SK-N-SH (cell line): ENCODE measurements around the gene ATR. TPM values are rescaled to one million over a fixed set of nuclear protein-coding genes. Genes with fewer than 3 reads are reported as not detected.

ENCODE experiments used
- CTCF ChIA-PET: fragments of 300-600, 350-600 bp; formaldehyde crosslinking; extraction: SDS; loops from one replicate; lab custom pipeline; 2021; lab: Yijun Ruan, JAX
- POLR2A ChIA-PET: fragments of 350-600 bp; sonication (Branson Sonifier 250); formaldehyde crosslinking; extraction: SDS; loops from one replicate; lab custom pipeline; 2020; ENCODE audit warnings: antibody characterized with exemption, inconsistent platforms; lab: Yijun Ruan, JAX
- DNase-seq: peaks from one replicate; pipeline ENCODE4 v3.0.0; 2012
- H2AFZ ChIP-seq: fragments of 200-600 bp; sonication (generic); 2 replicates; pipeline ENCODE4 v1.8.1; 2016; ENCODE audit warnings: antibody characterized with exemption, mild to moderate bottlenecking, low read depth
- H3F3A ChIP-seq: fragments of 200-600 bp; sonication (generic); replicated peaks from 2 replicates; pipeline ENCODE3; 2016; ENCODE audit warnings: antibody characterized with exemption, mild to moderate bottlenecking; ENCODE audit not compliant: insufficient read depth
- H3K27ac ChIP-seq, 2 experiments: fragments of 200-500 bp in 1 of 2; fragments of 200-600 bp in 1 of 2; sonication (Bioruptor generic) in 1 of 2; sonication (generic), shearing (Covaris generic) in 1 of 2; 2 replicates each; pipeline versions ENCODE4 v1.5.1 to v1.6.1; 2014 to 2016; ENCODE audit warnings: low read depth in 2 of 2, inconsistent platforms in 1 of 2, low read length in 1 of 2, mild to moderate bottlenecking in 1 of 2, mixed read lengths in 1 of 2
- H3K27me3 ChIP-seq: fragments of 200-600 bp; sonication (generic), shearing (Covaris generic); 2 replicates; pipeline ENCODE4 v1.6.1; 2016; ENCODE audit warnings: mixed run types; ENCODE audit not compliant: insufficient read depth
- H3K36me3 ChIP-seq, 2 experiments: fragments of 200-500 bp in 1 of 2; fragments of 200-600 bp in 1 of 2; sonication (Bioruptor generic) in 1 of 2; sonication (generic) in 1 of 2; replicated peaks in 1 of 2; 2 replicates each; pipeline versions ENCODE3 to v1.5.1; 2014 to 2016; ENCODE audit warnings: low read length in 1 of 2, mild to moderate bottlenecking in 1 of 2; ENCODE audit not compliant: insufficient read depth in 2 of 2, control insufficient read depth in 1 of 2
- H3K4me1 ChIP-seq, 2 experiments: fragments of 200-500 bp in 1 of 2; fragments of 200-600 bp in 1 of 2; sonication (Bioruptor generic) in 1 of 2; sonication (generic), shearing (Covaris generic) in 1 of 2; 2 replicates each; pipeline versions ENCODE4 v1.5.1 to v1.6.1; 2014 to 2016; ENCODE audit warnings: low read depth in 1 of 2, low read length in 1 of 2, mixed run types in 1 of 2; ENCODE audit not compliant: insufficient read depth in 2 of 2, control insufficient read depth in 1 of 2
- H3K4me2 ChIP-seq: fragments of 200-600 bp; sonication (generic), shearing (Covaris generic); 2 replicates; pipeline ENCODE4 v1.6.1; 2017; ENCODE audit warnings: mixed run types
- H3K4me3 ChIP-seq, 2 experiments: fragments of 200-500 bp in 1 of 2; fragments of 200-600 bp in 1 of 2; sonication (Bioruptor generic) in 1 of 2; sonication (generic), shearing (Covaris generic) in 1 of 2; 2 replicates each; pipeline versions ENCODE4 v1.5.1 to v1.8.1; 2014 to 2016; ENCODE audit warnings: low read depth in 2 of 2, inconsistent platforms in 1 of 2, low read length in 1 of 2, mild to moderate bottlenecking in 1 of 2, mixed read lengths in 1 of 2, moderate library complexity in 1 of 2
- H3K79me2 ChIP-seq: fragments of 200-600 bp; sonication (generic); 2 replicates; pipeline ENCODE4 v1.8.1; 2017; ENCODE audit warnings: mild to moderate bottlenecking; ENCODE audit not compliant: insufficient read depth
- H3K9ac ChIP-seq: fragments of 200-600 bp; sonication (generic); 2 replicates; pipeline ENCODE4 v1.6.1; 2017; ENCODE audit warnings: mixed run types
- H3K9me2 ChIP-seq: fragments of 200-600 bp; sonication (generic); 2 replicates; pipeline ENCODE4 v1.6.1; 2017; ENCODE audit warnings: mixed run types
- H3K9me3 ChIP-seq: fragments of 200-600 bp; sonication (generic); 2 replicates; pipeline ENCODE4 v1.6.1; 2017; ENCODE audit warnings: mixed run types, mild to moderate bottlenecking, moderate library complexity
- H4K20me1 ChIP-seq: fragments of 200-600 bp; sonication (generic); 2 replicates; pipeline ENCODE4 v1.6.1; 2017; ENCODE audit warnings: mild to moderate bottlenecking, mixed run types; ENCODE audit not compliant: insufficient read depth
- EZH2phosphoT487 ChIP-seq: fragments of 200-600 bp; sonication (generic); IDR thresholded peaks from 2 replicates; pipeline ENCODE4 v1.6.1; 2017; ENCODE audit warnings: low read depth, mixed run types, mild to moderate bottlenecking, antibody characterized with exemption, moderate library complexity, borderline replicate concordance
- GABPA ChIP-seq: IDR thresholded peaks from 2 replicates; pipeline ENCODE4 v1.4.0; 2012; ENCODE audit warnings: low read depth, mild to moderate bottlenecking
- JUND ChIP-seq: IDR thresholded peaks from 2 replicates; pipeline ENCODE4 v1.4.0; 2012
- MEF2A ChIP-seq: IDR thresholded peaks from 2 replicates; pipeline ENCODE4 v1.4.0; 2012; ENCODE audit warnings: low read depth, borderline replicate concordance
- NFIC ChIP-seq: IDR thresholded peaks from 2 replicates; pipeline ENCODE4 v1.4.0; 2012; ENCODE audit warnings: borderline replicate concordance
- TCF12 ChIP-seq: IDR thresholded peaks from 2 replicates; pipeline ENCODE4 v1.4.0; 2012
- whole genome bisulfite sequencing: methylation state at CpG from one replicate; pipeline ENCODE4 v1.1.6; 2017; ENCODE audit warnings: low lambda C conversion rate; 5-methylcytosine and 5-hydroxymethylcytosine counted together
- polyA plus RNA-seq, 3 experiments: library from polyadenylated mRNA; depleted of rRNA; stranded (reverse); fragments of >200 nt; gene quantifications; 2 replicates each; pipeline ENCODE4 v1.2.3, GENCODE V29; 2012
- TF ChIP-seq, protein P1 (sequence below): IDR thresholded peaks from 2 replicates; pipeline ENCODE4 v1.4.0; 2012; ENCODE audit warnings: low read depth, borderline replicate concordance
- TF ChIP-seq, protein P2 (sequence below): IDR thresholded peaks from 2 replicates; pipeline ENCODE4 v1.4.0; 2012; ENCODE audit warnings: low read depth, borderline replicate concordance
- TF ChIP-seq, protein P3 (sequence below): fragments of 150-350 bp; IDR thresholded peaks from 2 replicates; pipeline ENCODE4 v1.6.1; 2017; ENCODE audit warnings: antibody characterized with exemption, low read length, low read depth, borderline replicate concordance
- TF ChIP-seq, protein P4 (sequence below): fragments of 200-600 bp; sonication (generic); IDR thresholded peaks from 2 replicates; pipeline ENCODE4 v1.6.1; 2017; ENCODE audit warnings: antibody characterized with exemption, mild to moderate bottlenecking, moderate library complexity

ATR gene
- polyA plus RNA-seq, 1 of the 3 experiments (the other 2 are of a cell fraction), result 7.3 TPM

DNA sequence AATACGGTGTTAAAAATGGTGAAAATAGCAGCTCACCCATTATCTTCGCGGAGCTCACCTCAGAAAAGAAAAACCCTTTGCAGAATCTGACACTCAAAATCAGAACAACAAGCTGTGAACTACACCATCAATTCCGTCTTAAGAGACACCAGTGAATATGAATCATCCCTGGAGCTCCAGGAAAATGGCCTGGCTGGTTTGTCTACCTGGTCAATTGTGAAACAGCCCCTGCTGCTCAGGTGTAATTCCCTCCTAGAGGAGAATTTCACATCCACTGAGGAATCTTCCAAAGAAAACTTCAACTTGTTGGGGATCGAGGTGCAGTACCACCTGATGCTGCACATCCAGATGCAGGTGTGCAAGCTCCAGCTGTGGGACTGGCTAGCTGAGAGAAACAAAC, 127.7 kb downstream of the ATR start (continued):
- TF ChIP-seq, protein P1, sequence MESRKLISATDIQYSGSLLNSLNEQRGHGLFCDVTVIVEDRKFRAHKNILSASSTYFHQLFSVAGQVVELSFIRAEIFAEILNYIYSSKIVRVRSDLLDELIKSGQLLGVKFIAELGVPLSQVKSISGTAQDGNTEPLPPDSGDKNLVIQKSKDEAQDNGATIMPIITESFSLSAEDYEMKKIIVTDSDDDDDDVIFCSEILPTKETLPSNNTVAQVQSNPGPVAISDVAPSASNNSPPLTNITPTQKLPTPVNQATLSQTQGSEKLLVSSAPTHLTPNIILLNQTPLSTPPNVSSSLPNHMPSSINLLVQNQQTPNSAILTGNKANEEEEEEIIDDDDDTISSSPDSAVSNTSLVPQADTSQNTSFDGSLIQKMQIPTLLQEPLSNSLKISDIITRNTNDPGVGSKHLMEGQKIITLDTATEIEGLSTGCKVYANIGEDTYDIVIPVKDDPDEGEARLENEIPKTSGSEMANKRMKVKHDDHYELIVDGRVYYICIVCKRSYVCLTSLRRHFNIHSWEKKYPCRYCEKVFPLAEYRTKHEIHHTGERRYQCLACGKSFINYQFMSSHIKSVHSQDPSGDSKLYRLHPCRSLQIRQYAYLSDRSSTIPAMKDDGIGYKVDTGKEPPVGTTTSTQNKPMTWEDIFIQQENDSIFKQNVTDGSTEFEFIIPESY, result no peak
- TF ChIP-seq TCF12 (no peak), GABPA (no peak), EZH2phosphoT487 (no peak), MEF2A (no peak)
- TF ChIP-seq, protein P2, sequence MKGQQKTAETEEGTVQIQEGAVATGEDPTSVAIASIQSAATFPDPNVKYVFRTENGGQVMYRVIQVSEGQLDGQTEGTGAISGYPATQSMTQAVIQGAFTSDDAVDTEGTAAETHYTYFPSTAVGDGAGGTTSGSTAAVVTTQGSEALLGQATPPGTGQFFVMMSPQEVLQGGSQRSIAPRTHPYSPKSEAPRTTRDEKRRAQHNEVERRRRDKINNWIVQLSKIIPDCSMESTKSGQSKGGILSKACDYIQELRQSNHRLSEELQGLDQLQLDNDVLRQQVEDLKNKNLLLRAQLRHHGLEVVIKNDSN, result no peak
- TF ChIP-seq, protein P3, sequence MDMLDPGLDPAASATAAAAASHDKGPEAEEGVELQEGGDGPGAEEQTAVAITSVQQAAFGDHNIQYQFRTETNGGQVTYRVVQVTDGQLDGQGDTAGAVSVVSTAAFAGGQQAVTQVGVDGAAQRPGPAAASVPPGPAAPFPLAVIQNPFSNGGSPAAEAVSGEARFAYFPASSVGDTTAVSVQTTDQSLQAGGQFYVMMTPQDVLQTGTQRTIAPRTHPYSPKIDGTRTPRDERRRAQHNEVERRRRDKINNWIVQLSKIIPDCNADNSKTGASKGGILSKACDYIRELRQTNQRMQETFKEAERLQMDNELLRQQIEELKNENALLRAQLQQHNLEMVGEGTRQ, result no peak
- TF ChIP-seq, all 33 proteins: peak for 0

DNA sequence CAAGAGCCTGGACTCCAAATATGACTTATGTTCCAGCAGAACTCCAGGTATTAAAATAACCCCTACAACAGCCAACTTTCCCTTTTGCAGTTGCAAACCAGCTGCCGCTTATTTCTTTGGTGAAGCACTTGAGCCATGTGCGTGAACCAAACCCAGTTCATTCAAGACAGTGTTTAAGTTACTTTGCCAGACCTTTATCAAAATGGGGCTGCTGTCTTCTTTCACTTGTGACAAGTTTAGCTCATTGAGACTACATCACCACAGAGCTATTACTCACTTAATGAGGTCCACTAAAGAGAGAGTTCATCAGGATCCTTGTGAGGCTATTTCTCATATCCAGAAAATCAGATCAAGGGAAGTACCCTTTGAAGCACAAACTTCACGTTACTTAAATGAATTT, 128.3 kb downstream of the ATR start:
- Histone ChIP-seq H3K4me2 (no peak overlapping the region), H3K4me1 (peaks cover 0 to 13% of the 10 kb centered on the region in 2 experiments; a peak in 2 of 4 replicates), H3F3A (peaks cover 19% of the 10 kb centered on the region), H2AFZ (no peak overlapping the region), H3K9me2 (no peaks in the 10 kb centered on the region), H3K9ac (no peak overlapping the region), H3K27me3 (no peaks in the 10 kb centered on the region), H3K4me3 (no peak overlapping the region), H3K36me3 (peaks cover 21 to 30% of the 10 kb centered on the region in 2 experiments), H3K9me3 (no peaks in the 10 kb centered on the region), H3K27ac (no peak overlapping the region), H3K79me2 (peaks cover 26% of the 10 kb centered on the region), H4K20me1 (0 out of 2 replicates have a peak, but pooled peaks cover 6% of the 10 kb centered on the region)
- no peak for DNase-seq
- WGBS, result 96% methylated on average over 3 of the region's 3 CpGs
- CTCF ChIA-PET, result no interaction called here
- POLR2A ChIA-PET, result no interaction called here
- TF ChIP-seq, protein P4, sequence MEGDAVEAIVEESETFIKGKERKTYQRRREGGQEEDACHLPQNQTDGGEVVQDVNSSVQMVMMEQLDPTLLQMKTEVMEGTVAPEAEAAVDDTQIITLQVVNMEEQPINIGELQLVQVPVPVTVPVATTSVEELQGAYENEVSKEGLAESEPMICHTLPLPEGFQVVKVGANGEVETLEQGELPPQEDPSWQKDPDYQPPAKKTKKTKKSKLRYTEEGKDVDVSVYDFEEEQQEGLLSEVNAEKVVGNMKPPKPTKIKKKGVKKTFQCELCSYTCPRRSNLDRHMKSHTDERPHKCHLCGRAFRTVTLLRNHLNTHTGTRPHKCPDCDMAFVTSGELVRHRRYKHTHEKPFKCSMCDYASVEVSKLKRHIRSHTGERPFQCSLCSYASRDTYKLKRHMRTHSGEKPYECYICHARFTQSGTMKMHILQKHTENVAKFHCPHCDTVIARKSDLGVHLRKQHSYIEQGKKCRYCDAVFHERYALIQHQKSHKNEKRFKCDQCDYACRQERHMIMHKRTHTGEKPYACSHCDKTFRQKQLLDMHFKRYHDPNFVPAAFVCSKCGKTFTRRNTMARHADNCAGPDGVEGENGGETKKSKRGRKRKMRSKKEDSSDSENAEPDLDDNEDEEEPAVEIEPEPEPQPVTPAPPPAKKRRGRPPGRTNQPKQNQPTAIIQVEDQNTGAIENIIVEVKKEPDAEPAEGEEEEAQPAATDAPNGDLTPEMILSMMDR, result no peak
- TF ChIP-seq GABPA (no peak), NFIC (no peak), JUND (no peak)
- TF ChIP-seq, protein P3, result no peak
- TF ChIP-seq, protein P1, result no peak
